T-cell (primary cell): ENCODE results near the gene ZFP36. TPM values are rescaled to one million over a fixed set of nuclear protein-coding genes. Genes with fewer than 3 reads are reported as not detected.
A peak's percentile ranks its signal among the peaks of the same experiment; 100 is the strongest.
"Not testable (repeated sequence)": the region's sequence is repeated elsewhere in the genome, so short reads cannot be mapped to it uniquely, and the experiment has no call there.

Experiments used
- ATAC-seq, 4 experiments: fragments of 200-7000 bp in 3 of 4; fragments of 150-1000 bp in 1 of 4; cut with Tn5 transposase; replicated peaks in 1 of 4; 1 replicate in 3 of 4; 2 replicates in 1 of 4; pipeline ENCODE4 v1.10.0; 2021; ENCODE audit warnings: moderate library complexity in 3 of 4, mild to moderate bottlenecking in 2 of 4, moderate number of reproducible peaks in 1 of 4
- CTCF ChIA-PET, 2 donors: fragments of 300-600 bp; sonication (Branson Sonifier 250); formaldehyde crosslinking; loops; one replicate each; lab custom pipeline; 2022; ENCODE audit warnings: antibody characterized with exemption in 2 of 2; lab: Charles Lee
- POLR2A ChIA-PET, 2 donors: fragments of 300-600 bp; sonication (Branson Sonifier 250); formaldehyde crosslinking; loops; one replicate each; lab custom pipeline; 2022; ENCODE audit warnings: antibody characterized with exemption in 2 of 2; lab: Charles Lee
- DNase-seq, 35 experiments: peaks; one replicate each; pipeline versions ENCODE4 v3.0.0 to v3.0.0-alpha.2; 2013 to 2023
- H3K27ac ChIP-seq: one replicate; pipeline ENCODE4 v1.5.1; 2013; ENCODE audit warnings: low read length
- H3K27me3 ChIP-seq, 2 experiments: replicated peaks in 1 of 2; 1 replicate in 1 of 2; 2 replicates in 1 of 2; pipeline versions ENCODE4 v1.6.1 to v1.7.0; 2013; ENCODE audit warnings: low read length in 1 of 2, mixed read lengths in 1 of 2; ENCODE audit not compliant: control insufficient read depth in 2 of 2, insufficient read depth in 2 of 2; ENCODE audit errors: extremely low read depth in 1 of 2
- H3K36me3 ChIP-seq, 2 donors: 1 replicate in 1 of 2; 2 replicates in 1 of 2; pipeline versions ENCODE4 v1.6.1 to v1.7.0; 2013; ENCODE audit warnings: low read length in 1 of 2; ENCODE audit not compliant: control insufficient read depth in 2 of 2, insufficient read depth in 1 of 2; ENCODE audit errors: extremely low read depth in 1 of 2
- H3K4me1 ChIP-seq, 2 experiments: 1 replicate in 1 of 2; 2 replicates in 1 of 2; pipeline versions ENCODE4 v1.6.1 to v1.7.0; 2013; ENCODE audit warnings: low read length in 2 of 2, mixed read lengths in 1 of 2; ENCODE audit not compliant: insufficient read depth in 2 of 2, control insufficient read depth in 1 of 2; ENCODE audit errors: extremely low read depth in 1 of 2
- H3K4me3 ChIP-seq, 2 donors: 1 replicate in 1 of 2; 2 replicates in 1 of 2; pipeline versions ENCODE4 v1.5.1 to v1.7.0; 2013; ENCODE audit warnings: mild to moderate bottlenecking in 2 of 2, low read length in 1 of 2, moderate library complexity in 1 of 2; ENCODE audit not compliant: control insufficient read depth in 1 of 2; ENCODE audit errors: extremely low read depth in 1 of 2
- H3K9me3 ChIP-seq: 2 replicates; pipeline ENCODE4 v1.7.0; 2013
- H3K27ac Mint-ChIP-seq, 2 donors: one replicate each; pipeline ENCODE4 v1.8.0; 2020 to 2021; ENCODE audit warnings: mild to moderate bottlenecking in 2 of 2, mixed read lengths in 2 of 2
- H3K27me3 Mint-ChIP-seq, 2 donors: one replicate each; pipeline ENCODE4 v1.8.0; 2021 to 2022; ENCODE audit warnings: mixed read lengths in 2 of 2
- H3K36me3 Mint-ChIP-seq: one replicate; pipeline ENCODE4 v1.8.0; 2021; ENCODE audit warnings: mixed read lengths
- H3K4me1 Mint-ChIP-seq, 3 donors: one replicate each; pipeline ENCODE4 v1.8.0; 2020 to 2022; ENCODE audit warnings: mixed read lengths in 3 of 3, mild to moderate bottlenecking in 1 of 3
- H3K4me3 Mint-ChIP-seq, 3 donors: one replicate each; pipeline ENCODE4 v1.8.0; 2020 to 2022; ENCODE audit warnings: mild to moderate bottlenecking in 3 of 3, mixed read lengths in 3 of 3, moderate library complexity in 3 of 3
- H3K9me3 Mint-ChIP-seq, 3 donors: one replicate each; pipeline ENCODE4 v1.8.0; 2020 to 2022; ENCODE audit warnings: mixed read lengths in 3 of 3
- WGBS: methylation state at CpG from one replicate; pipeline ENCODE4 v1.1.5; 2013; ENCODE audit warnings: missing lambda C conversion rate; ENCODE audit not compliant: insufficient coverage; 5-methylcytosine and 5-hydroxymethylcytosine counted together
- total RNA-seq, 35 experiments: library from RNA in 6 of 35; stranded (reverse) in 6 of 35; fragments of 120-200 nt in 1 of 35; gene quantifications; one replicate each; pipeline versions ENCODE4 v1.2.1 to v1.2.4 and lab custom pipeline; 2013 to 2026

The ZFP36 gene
- total RNA-seq, 5 donors from 2014 or later (not counting 1 experiment from before 2014, with no cell fraction given): 208 to 1,013 (median 233) TPM

- Histone ChIP-seq H3K9me3 (no peaks in the 10 kb centered on the region), H3K27me3 (no peaks in the 10 kb centered on the region), H3K27ac (peak overlapping the region; percentile 91), H3K4me1 (peaks cover 11 to 69% of the 10 kb centered on the region in 2 experiments), H3K4me3 (peak overlapping the region; percentile 96 to 99), H3K36me3 (peaks cover 0 to 9% of the 10 kb centered on the region in 2 donors)
- peaks cover 27% of the 10 kb centered on the region for H3K36me3 Mint-ChIP-seq
- ChIA-PET CTCF (interaction anchor here (0.6 to 0.9 kb wide), 2 partner anchors 11 to 27 kb away, joined by 3 read pairs; partner anchors contain the start of gene RPS16 (in 1 of the 2)), POLR2A (interaction anchor here (0.6 to 3.7 kb wide), 3 partner anchors 11 to 104 kb away, joined by 3 to 57 read pairs (median 5); partner anchors contain the start of genes RPS16 (in 1 of the 2) and SAMD4B (in 1 of the 2))
- H3K27me3 Mint-ChIP-seq: no peaks in the 10 kb centered on the region
- H3K4me3 Mint-ChIP-seq: peak overlapping the region; percentile 94 to 96 (median 96)
- WGBS: 67% methylated on average over 14 of the region's 16 CpGs
- DNase-seq (no peak), ATAC-seq (no peak)
- H3K9me3 Mint-ChIP-seq: no peaks in the 10 kb centered on the region
- H3K27ac Mint-ChIP-seq: peak overlapping the region; percentile 94 to 97
- H3K4me1 Mint-ChIP-seq: peaks cover 60 to 65% (median 61%) of the 10 kb centered on the region in 3 donors
Measured at GRCh38 chr19:39446365-39447084, 39.9 kb downstream of the ZFP36 start.

GRCh38 chr19:39448271-39448670 is 41.6 kb downstream of the ZFP36 start:
- H3K27ac Mint-ChIP-seq: peak overlapping the region; percentile 68 to 71
- WGBS: no CpG with 5 or more reads among the region's 3 CpGs
- H3K4me1 Mint-ChIP-seq: peaks cover 75 to 80% (median 77%) of the 10 kb centered on the region in 3 donors
- peaks cover 42% of the 10 kb centered on the region for H3K36me3 Mint-ChIP-seq
- Histone ChIP-seq H3K4me3 (no peak overlapping the region), H3K36me3 (peaks cover 10 to 22% of the 10 kb centered on the region in 2 donors), H3K4me1 (peaks cover 11 to 77% of the 10 kb centered on the region in 2 experiments), H3K27me3 (no peaks in the 10 kb centered on the region), H3K9me3 (no peaks in the 10 kb centered on the region), H3K27ac (no peak overlapping the region)
- peak overlapping the region; percentile 60 to 96 (median 94) for H3K4me3 Mint-ChIP-seq
- H3K9me3 Mint-ChIP-seq: no peaks in the 10 kb centered on the region
- POLR2A ChIA-PET: interaction anchor here (0.6 to 3.7 kb wide), 4 partner anchors 12 to 57 kb away, joined by 3 to 57 read pairs (median 5); partner anchors contain the start of genes MED29 (in 1 of the 2), RPS16 (in 1 of the 2) and TIMM50 (in 1 of the 2)
- ATAC-seq (no peak), DNase-seq (no peak)
- no peaks in the 10 kb centered on the region for H3K27me3 Mint-ChIP-seq
- CTCF ChIA-PET: interaction anchor here in 1 of 2 donors (0.6 to 0.8 kb wide), 2 partner anchors 8 to 27 kb away, joined by 3 read pairs; no protein-coding TSS in a partner anchor

GRCh38 chr19:39449116-39449797 is 42.6 kb downstream of the ZFP36 start:
- H3K4me3 Mint-ChIP-seq: peak overlapping the region; percentile 46 to 96 (median 94)
- Histone ChIP-seq H3K27ac (no peak overlapping the region), H3K9me3 (no peaks in the 10 kb centered on the region), H3K36me3 (peaks cover 11 to 31% of the 10 kb centered on the region in 2 donors), H3K27me3 (no peaks in the 10 kb centered on the region), H3K4me3 (no peak overlapping the region), H3K4me1 (peaks cover 11 to 72% of the 10 kb centered on the region in 2 experiments)
- ChIA-PET POLR2A (interaction anchor here in 1 of 2 donors (0.6 kb wide), 1 partner anchor 13 kb away, joined by 3 read pairs; the partner anchor contains the start of gene RPS16), CTCF (no interaction called here)
- peaks cover 49% of the 10 kb centered on the region for H3K36me3 Mint-ChIP-seq
- DNase-seq (no peak), ATAC-seq (no peak)
- no peaks in the 10 kb centered on the region for H3K9me3 Mint-ChIP-seq
- no peaks in the 10 kb centered on the region for H3K27me3 Mint-ChIP-seq
- H3K27ac Mint-ChIP-seq: peak overlapping the region; percentile 71 to 77
- WGBS: 27% methylated on average over 3 of the region's 8 CpGs
- H3K4me1 Mint-ChIP-seq: peaks cover 79 to 82% (median 80%) of the 10 kb centered on the region in 3 donors

GRCh38 chr19:39451257-39451656 is 44.6 kb downstream of the ZFP36 start:
- ATAC-seq, H3K27me3 ChIP-seq, H3K27ac Mint-ChIP-seq, POLR2A ChIA-PET, DNase-seq, H3K9me3 Mint-ChIP-seq, H3K27me3 Mint-ChIP-seq, H3K27ac ChIP-seq, H3K4me3 Mint-ChIP-seq, CTCF ChIA-PET, H3K4me3 ChIP-seq, H3K9me3 ChIP-seq: not testable (repeated sequence)
- Histone ChIP-seq H3K36me3 (peaks cover 16 to 38% of the 10 kb centered on the region in 2 donors), H3K4me1 (peaks cover 8 to 56% of the 10 kb centered on the region in 2 experiments)
- WGBS: 100% methylated on average over 5 of the region's 8 CpGs
- peaks cover 68 to 71% (median 69%) of the 10 kb centered on the region in 3 donors for H3K4me1 Mint-ChIP-seq
- peaks cover 47% of the 10 kb centered on the region for H3K36me3 Mint-ChIP-seq

Other genes with a start within 250 kb of the ZFP36 start
- under 1 TPM in 3 of 5 donors, not detected in 2; 0.23 to 0.46 (median 0.41) TPM for gene NCCRP1, start 209.9 kb upstream of the ZFP36 start, total RNA-seq
- 1 to 10 TPM in 2 of 5 donors, under 1 TPM in 1, not detected in 2; 0.82 to 1.7 (median 1.1) TPM for gene SYCN, start 202.6 kb upstream of the ZFP36 start, total RNA-seq
- gene IFNL3, start 161.8 kb upstream of the ZFP36 start, total RNA-seq: not detected
- not detected for gene IFNL4, start 158.0 kb upstream of the ZFP36 start, total RNA-seq
- gene IFNL2, start 138.5 kb upstream of the ZFP36 start, total RNA-seq: not detected
- gene IFNL1, start 110.4 kb upstream of the ZFP36 start, total RNA-seq: under 1 TPM in 1 of 5 donors, not detected in 4; 0.49 TPM
- gene LRFN1, start 86.0 kb upstream of the ZFP36 start, total RNA-seq: 10 to 100 TPM in 2 of 5 donors, 1 to 10 TPM in 3; 3.5 to 10.9 (median 8.7) TPM
- 100 to 1,000 TPM; 337 to 427 (median 397) TPM for gene GMFG, start 70.8 kb upstream of the ZFP36 start, total RNA-seq
- gene SAMD4B, start 64.4 kb upstream of the ZFP36 start, total RNA-seq: 10 to 100 TPM; 59.4 to 72.3 (median 62.0) TPM
- gene PAF1, start 15.7 kb upstream of the ZFP36 start, total RNA-seq: 10 to 100 TPM; 43.0 to 96.1 (median 45.9) TPM
- gene MED29, start 15.5 kb upstream of the ZFP36 start, total RNA-seq: 10 to 100 TPM; 42.0 to 48.7 (median 47.0) TPM
- gene PLEKHG2, start 5.8 kb downstream of the ZFP36 start, total RNA-seq: 10 to 100 TPM; 25.2 to 88.1 (median 36.7) TPM
- 1,000 to 10,000 TPM; 3,669 to 4,521 (median 4,268) TPM for gene RPS16, start 29.1 kb downstream of the ZFP36 start, total RNA-seq
- gene SUPT5H, start 38.7 kb downstream of the ZFP36 start, total RNA-seq: 100 to 1,000 TPM; 180 to 301 (median 194) TPM
- gene TIMM50, start 74.0 kb downstream of the ZFP36 start, total RNA-seq: 10 to 100 TPM; 50.5 to 53.7 (median 53.0) TPM
- gene DLL3, start 92.1 kb downstream of the ZFP36 start, total RNA-seq: under 1 TPM in 2 of 5 donors, not detected in 3; 0.16 to 0.20 TPM
- not detected for gene SELENOV, start 108.3 kb downstream of the ZFP36 start, total RNA-seq
- 1 to 10 TPM; 4.1 to 6.3 (median 5.8) TPM for gene EID2B, start 126.0 kb downstream of the ZFP36 start, total RNA-seq
- gene EID2, start 133.3 kb downstream of the ZFP36 start, total RNA-seq: 10 to 100 TPM; 14.4 to 21.9 (median 19.8) TPM
- gene LGALS13, start 195.7 kb downstream of the ZFP36 start, total RNA-seq: not detected
- not detected for gene LGALS16, start 249.1 kb downstream of the ZFP36 start, total RNA-seq